H1 (cell line): ENCODE results near the gene TCF25. TPM values are rescaled to one million over a fixed set of nuclear protein-coding genes. Genes with fewer than 3 reads are reported as not detected.

Experiments used
- CTCF ChIA-PET: fragments of 300-600 bp; sonication (Branson Sonifier 250); formaldehyde crosslinking; loops from one replicate; lab custom pipeline; 2021; ENCODE audit not compliant: partially characterized antibody; lab: Charles Lee
- POLR2A ChIA-PET: fragments of 300-600 bp; sonication (Branson Sonifier 250); formaldehyde crosslinking; loops from one replicate; lab custom pipeline; 2021; ENCODE audit warnings: inconsistent platforms; ENCODE audit not compliant: partially characterized antibody; lab: Charles Lee
- DNase-seq, 2 experiments: peaks; one replicate each; pipeline versions ENCODE4 v3.0.0 to v3.0.0-alpha.2; 2010 to 2022; ENCODE audit warnings: low spot score in 2 of 2, low read depth in 1 of 2, mixed read lengths in 1 of 2
- FAIRE-seq: peaks from 2 replicates; lab custom pipeline; 2011; peaks lifted over from hg19 to GRCh38; lab: Jason Lieb, UNC
- H2AFZ ChIP-seq: 2 replicates; pipeline ENCODE4 v1.8.1; 2012; ENCODE audit warnings: low read length, inconsistent platforms
- H2AK5ac ChIP-seq: 2 replicates; pipeline ENCODE4 v1.6.1; 2013; ENCODE audit warnings: low read depth, low read length
- H2BK120ac ChIP-seq: replicated peaks from 2 replicates; pipeline ENCODE3; 2013; ENCODE audit warnings: low read depth, low read length, inconsistent platforms
- H2BK12ac ChIP-seq: 2 replicates; pipeline ENCODE4 v1.6.1; 2013; ENCODE audit warnings: low read depth, low read length
- H2BK15ac ChIP-seq: 2 replicates; pipeline ENCODE4 v1.6.1; 2013; ENCODE audit warnings: low read length
- H2BK20ac ChIP-seq: 2 replicates; pipeline ENCODE4 v1.6.1; 2013; ENCODE audit warnings: low read length
- H2BK5ac ChIP-seq: 2 replicates; pipeline ENCODE4 v1.6.1; 2013; ENCODE audit warnings: low read depth, low read length
- H3K14ac ChIP-seq: 2 replicates; pipeline ENCODE4 v1.6.1; 2013; ENCODE audit warnings: inconsistent platforms; ENCODE audit not compliant: insufficient read length
- H3K18ac ChIP-seq: 2 replicates; pipeline ENCODE4 v1.6.1; 2013; ENCODE audit warnings: low read length; ENCODE audit errors: extremely low read depth
- H3K23ac ChIP-seq: 2 replicates; pipeline ENCODE4 v1.6.1; 2013; ENCODE audit warnings: inconsistent platforms; ENCODE audit not compliant: insufficient read length
- H3K23me2 ChIP-seq: 2 replicates; pipeline ENCODE4 v1.6.1; 2013; ENCODE audit warnings: low read depth, low read length
- H3K27ac ChIP-seq: 2 replicates; pipeline ENCODE4 v1.6.1; 2011; ENCODE audit warnings: low read depth, low read length, inconsistent platforms
- H3K27me3 ChIP-seq, 4 experiments: replicated peaks in 1 of 4; 1 replicate in 1 of 4; 2 replicates in 3 of 4; pipeline versions ENCODE4 v1.6.1 to v1.8.1; 2011 to 2013; ENCODE audit warnings: low read length in 3 of 4, mild to moderate bottlenecking in 3 of 4, inconsistent platforms in 2 of 4, mixed read lengths in 2 of 4, moderate library complexity in 1 of 4; ENCODE audit not compliant: control insufficient read depth in 3 of 4, insufficient read depth in 3 of 4; ENCODE audit errors: extremely low read depth in 1 of 4
- H3K36me3 ChIP-seq, 4 experiments: 2 replicates each; pipeline versions ENCODE4 v1.6.1 to v1.8.1; 2011 to 2013; ENCODE audit warnings: mild to moderate bottlenecking in 4 of 4, low read length in 3 of 4, moderate library complexity in 2 of 4, control low read depth in 1 of 4, inconsistent platforms in 1 of 4; ENCODE audit not compliant: insufficient read depth in 4 of 4, control insufficient read depth in 2 of 4
- H3K4ac ChIP-seq: replicated peaks from 2 replicates; pipeline ENCODE3; 2013; ENCODE audit warnings: low read length, low read depth, mixed read lengths, inconsistent platforms; ENCODE audit not compliant: insufficient read length
- H3K4me1 ChIP-seq, 4 experiments: replicated peaks in 1 of 4; 1 replicate in 1 of 4; 2 replicates in 3 of 4; pipeline versions ENCODE4 v1.6.1 to v1.8.1; 2011 to 2013; ENCODE audit warnings: low read length in 3 of 4, inconsistent platforms in 2 of 4, mixed read lengths in 1 of 4; ENCODE audit not compliant: insufficient read depth in 4 of 4, control insufficient read depth in 3 of 4
- H3K4me2 ChIP-seq, 2 experiments: 2 replicates each; pipeline versions ENCODE4 v1.6.1 to v1.8.1; 2011 to 2013; ENCODE audit warnings: low read depth in 2 of 2, low read length in 2 of 2, control low read depth in 1 of 2, inconsistent platforms in 1 of 2, mild to moderate bottlenecking in 1 of 2; ENCODE audit not compliant: insufficient read depth in 1 of 2
- H3K4me3 ChIP-seq, 4 experiments: fragments of 200-600, 300-600 bp in 1 of 4; sonication (generic), shearing (Covaris generic), sonication (Bioruptor Twin) in 1 of 4; 2 replicates each; pipeline versions ENCODE4 v1.5.1 to v1.8.1; 2011 to 2016; ENCODE audit warnings: low read length in 4 of 4, low read depth in 3 of 4, control low read depth in 2 of 4, inconsistent platforms in 2 of 4, mild to moderate bottlenecking in 2 of 4, mixed read lengths in 1 of 4, moderate library complexity in 1 of 4; ENCODE audit not compliant: insufficient read depth in 2 of 4; ENCODE audit errors: extremely low read depth in 1 of 4
- H3K56ac ChIP-seq: replicated peaks from 2 replicates; pipeline ENCODE3; 2013; ENCODE audit warnings: low read depth, mild to moderate bottlenecking, mixed read lengths, low read length, inconsistent platforms; ENCODE audit not compliant: insufficient read length
- H3K79me1 ChIP-seq: 2 replicates; pipeline ENCODE4 v1.6.1; 2013; ENCODE audit warnings: low read depth, low read length, control low read depth
- H3K79me2 ChIP-seq, 2 experiments: 2 replicates each; pipeline versions ENCODE4 v1.6.1 to v1.8.1; 2012 to 2013; ENCODE audit warnings: low read length in 2 of 2, mild to moderate bottlenecking in 2 of 2, inconsistent platforms in 1 of 2; ENCODE audit not compliant: insufficient read depth in 2 of 2, control insufficient read depth in 1 of 2
- H3K9ac ChIP-seq, 4 experiments: replicated peaks in 1 of 4; 1 replicate in 1 of 4; 2 replicates in 3 of 4; pipeline versions ENCODE4 v1.6.1 to v1.8.1; 2011 to 2013; ENCODE audit warnings: low read depth in 3 of 4, low read length in 3 of 4, control low read depth in 2 of 4, mild to moderate bottlenecking in 2 of 4, moderate library complexity in 2 of 4, inconsistent platforms in 1 of 4; ENCODE audit errors: extremely low read depth in 1 of 4
- H3K9me3 ChIP-seq, 2 experiments: 2 replicates each; pipeline versions ENCODE4 v1.6.1 to v1.8.1; 2012 to 2013; ENCODE audit warnings: mild to moderate bottlenecking in 2 of 2, moderate library complexity in 2 of 2, control low read depth in 1 of 2, inconsistent platforms in 1 of 2, low read depth in 1 of 2, low read length in 1 of 2, mixed read lengths in 1 of 2; ENCODE audit not compliant: insufficient read depth in 2 of 2
- H4K20me1 ChIP-seq, 2 experiments: replicated peaks in 1 of 2; 2 replicates each; pipeline versions ENCODE3 to v1.8.1; 2011 to 2013; ENCODE audit warnings: inconsistent platforms in 2 of 2, low read length in 2 of 2, mild to moderate bottlenecking in 1 of 2; ENCODE audit not compliant: insufficient read depth in 2 of 2, control insufficient read depth in 1 of 2
- H4K5ac ChIP-seq: 2 replicates; pipeline ENCODE4 v1.6.1; 2013; ENCODE audit warnings: low read length, low read depth, mixed read lengths, inconsistent platforms; ENCODE audit not compliant: insufficient read length
- H4K8ac ChIP-seq: 2 replicates; pipeline ENCODE4 v1.8.0; 2013; ENCODE audit warnings: mild to moderate bottlenecking, moderate library complexity, low read length, inconsistent platforms; ENCODE audit not compliant: insufficient read depth; ENCODE audit errors: extremely low read depth
- H4K91ac ChIP-seq: replicated peaks from 2 replicates; pipeline ENCODE3; 2013; ENCODE audit warnings: low read length, mixed read lengths, inconsistent platforms; ENCODE audit not compliant: insufficient read length
- BRCA1 ChIP-seq: IDR thresholded peaks from 2 replicates; pipeline ENCODE4 v1.6.1; 2012; ENCODE audit warnings: low read depth, low read length, improper control_type of control experiment
- HDAC2 ChIP-seq, 2 experiments: fragments of 300-600 bp in 1 of 2; sonication (generic) in 1 of 2; IDR thresholded peaks; 2 replicates each; pipeline ENCODE4 v1.6.1; 2011 to 2012; ENCODE audit warnings: low read depth in 2 of 2, low read length in 2 of 2, mild to moderate bottlenecking in 2 of 2, moderate library complexity in 2 of 2, borderline replicate concordance in 1 of 2, inconsistent platforms in 1 of 2
- TEAD4 ChIP-seq: IDR thresholded peaks from 2 replicates; pipeline ENCODE4 v1.6.1; 2012; ENCODE audit warnings: low read depth, low read length, inconsistent platforms, mixed read lengths
- ZNF274 ChIP-seq: IDR thresholded peaks from 2 replicates; pipeline ENCODE4 v1.7.0; 2012; ENCODE audit warnings: low read length, borderline replicate concordance; ENCODE audit errors: extremely low read depth
- whole genome bisulfite sequencing, 2 experiments: shearing (Covaris generic) in 1 of 2; methylation state at CpG; one replicate each; pipeline versions ENCODE4 v1.1.6 to v1.1.7; 2013 to 2015; ENCODE audit warnings: low lambda C conversion rate in 2 of 2, mixed read lengths in 2 of 2, inconsistent platforms in 1 of 2, low coverage in 1 of 2, missing lambda C conversion rate in 1 of 2; ENCODE audit not compliant: insufficient replicate concordance in 2 of 2, insufficient coverage in 1 of 2, insufficient read length in 1 of 2; ENCODE audit errors: extremely low coverage in 1 of 2, missing lambda C conversion rate in 1 of 2; 5-methylcytosine and 5-hydroxymethylcytosine counted together
- polyA plus RNA-seq, 7 experiments: library from polyadenylated mRNA; depleted of rRNA in 3 of 7; stranded (reverse) in 5 of 7; unstranded in 2 of 7; fragments of >200 nt in 5 of 7; fragments of 200-250 nt in 2 of 7; gene quantifications; 1 replicate in 5 of 7; 2 replicates in 1 of 7; 4 replicates in 1 of 7; pipeline versions ENCODE4 v1.2.1 to v1.2.3, GENCODE V29; 2011 to 2013; ENCODE audit warnings: missing spikeins in 2 of 7, mixed read lengths in 2 of 7
- total RNA-seq: library from RNA; stranded (reverse); fragmentation: NEBNext Ultra II Directional; extraction: Animal tissue kit (Norgen Biotek cat#: 25700); gene quantifications from 2 replicates; pipeline ENCODE4 v1.2.1, GENCODE V29; 2021
- TF ChIP-seq, protein P1 (sequence below), 3 experiments: IDR thresholded peaks; 1 replicate in 2 of 3; 2 replicates in 1 of 3; pipeline versions ENCODE4 v1.5.1 to v1.6.1; 2011; ENCODE audit warnings: low read length in 3 of 3, mild to moderate bottlenecking in 3 of 3, inconsistent platforms in 2 of 3, low read depth in 1 of 3, moderate library complexity in 1 of 3; ENCODE audit not compliant: insufficient read depth in 1 of 3; ENCODE audit errors: control extremely low read depth in 1 of 3

Gene TCF25
- total and polyA plus RNA-seq, 2 of the 8 experiments (the other 6 are each of a cell fraction or from before 2014, with no cell fraction given): 78.1 to 102 TPM

- Histone ChIP-seq H4K20me1 (peaks cover 0 to 3% of the 10 kb centered on the region in 2 experiments), H2AFZ (no peak overlapping the region), H3K9me3 (no peaks in the 10 kb centered on the region), H3K9ac (no peak overlapping the region), H2BK12ac (no peak overlapping the region), H3K4me2 (no peak overlapping the region), H2AK5ac (no peak overlapping the region), H4K91ac (no peak overlapping the region), H3K4ac (no peak overlapping the region), H3K14ac (no peak overlapping the region), H3K79me1 (no peaks in the 10 kb centered on the region), H3K23me2 (no peaks in the 10 kb centered on the region), H3K27me3 (no peaks in the 10 kb centered on the region), H3K27ac (no peak overlapping the region), H3K23ac (no peak overlapping the region), H3K56ac (no peak overlapping the region), H4K5ac (no peak overlapping the region), H3K36me3 (no peaks in the 10 kb centered on the region; a peak in 2 of 8 replicates), H3K18ac (no peak overlapping the region), H2BK15ac (no peak overlapping the region), H3K79me2 (no peaks in the 10 kb centered on the region), H4K8ac (no peak overlapping the region), H3K4me3 (no peak overlapping the region), H2BK20ac (no peak overlapping the region), H3K4me1 (peaks cover 0 to 2% (median 0%) of the 10 kb centered on the region in 4 experiments; a peak in 2 of 7 replicates), H2BK120ac (no peak overlapping the region), H2BK5ac (no peak overlapping the region)
- no peak for TF ChIP-seq TEAD4
- no peak for TF ChIP-seq ZNF274
- TF ChIP-seq HDAC2 (IDR thresholded peaks at IDR 0.05; ENCODE audit: borderline replicate concordance in 1 of 2, low read depth in 2 of 2, low read length in 2 of 2): no peak
- TF ChIP-seq, protein P1, sequence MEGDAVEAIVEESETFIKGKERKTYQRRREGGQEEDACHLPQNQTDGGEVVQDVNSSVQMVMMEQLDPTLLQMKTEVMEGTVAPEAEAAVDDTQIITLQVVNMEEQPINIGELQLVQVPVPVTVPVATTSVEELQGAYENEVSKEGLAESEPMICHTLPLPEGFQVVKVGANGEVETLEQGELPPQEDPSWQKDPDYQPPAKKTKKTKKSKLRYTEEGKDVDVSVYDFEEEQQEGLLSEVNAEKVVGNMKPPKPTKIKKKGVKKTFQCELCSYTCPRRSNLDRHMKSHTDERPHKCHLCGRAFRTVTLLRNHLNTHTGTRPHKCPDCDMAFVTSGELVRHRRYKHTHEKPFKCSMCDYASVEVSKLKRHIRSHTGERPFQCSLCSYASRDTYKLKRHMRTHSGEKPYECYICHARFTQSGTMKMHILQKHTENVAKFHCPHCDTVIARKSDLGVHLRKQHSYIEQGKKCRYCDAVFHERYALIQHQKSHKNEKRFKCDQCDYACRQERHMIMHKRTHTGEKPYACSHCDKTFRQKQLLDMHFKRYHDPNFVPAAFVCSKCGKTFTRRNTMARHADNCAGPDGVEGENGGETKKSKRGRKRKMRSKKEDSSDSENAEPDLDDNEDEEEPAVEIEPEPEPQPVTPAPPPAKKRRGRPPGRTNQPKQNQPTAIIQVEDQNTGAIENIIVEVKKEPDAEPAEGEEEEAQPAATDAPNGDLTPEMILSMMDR (IDR thresholded peaks at IDR 0.05; ENCODE audit: control extremely low read depth in 1 of 3, insufficient read depth in 1 of 3, low read depth in 1 of 3, low read length in 3 of 3): no peak
- no peak for TF ChIP-seq BRCA1
- DNase-seq (no peak), FAIRE-seq (no peak)
- ChIA-PET CTCF (interaction anchor here (0.8 to 3.6 kb wide), 25 partner anchors 8 to 245 kb away, joined by 3 to 44 read pairs (median 9); partner anchors contain the start of genes FANCA, SPIRE2 and TCF25), POLR2A (interaction anchor here (0.5 to 1.9 kb wide), 8 partner anchors 8 to 300 kb away, joined by 3 to 7 read pairs (median 3); partner anchors contain the start of gene FANCA)
- WGBS, 2 experiments: 87% methylated on average over 16 of the region's 16 CpGs; no CpG with 5 or more reads in 1 of the 2 experiments
Observed at GRCh38 chr16:89859615-89860007, 13.8 kb upstream of the TCF25 start.
